Measurements from ENCODE around the gene WNT10A.

WNT10A gene

DNA sequence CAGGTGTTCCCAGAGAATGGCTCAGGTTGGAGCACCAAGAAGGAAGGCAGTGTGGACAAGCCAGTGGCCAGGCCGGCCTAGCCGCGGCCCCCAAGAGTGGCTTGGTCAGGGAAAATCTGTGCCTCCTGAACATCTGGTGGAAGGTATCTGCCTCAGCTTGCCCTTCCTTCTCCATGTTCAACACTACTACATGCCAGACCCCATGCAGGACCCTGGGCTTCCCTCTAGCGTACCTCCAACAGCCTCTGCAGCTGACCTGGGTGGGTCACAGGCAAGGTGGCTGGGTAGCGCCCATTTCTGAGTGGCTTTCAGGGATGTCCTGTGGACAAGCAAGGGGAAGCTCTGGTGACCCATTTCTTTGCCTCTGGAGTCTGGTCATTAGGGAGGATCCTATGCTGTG, 7.7 kb downstream of the WNT10A start:
- H3K4me3 ChIP-seq (ENCODE audit: low read depth, low read length), result no peak overlapping the region
- no peak for DNase-seq (ENCODE audit: low read depth)
- TF ChIP-seq CTCF (IDR thresholded peaks at IDR 0.05; ENCODE audit: insufficient read depth, low read depth, low read length, missing control alignments), result no peak

DNA sequence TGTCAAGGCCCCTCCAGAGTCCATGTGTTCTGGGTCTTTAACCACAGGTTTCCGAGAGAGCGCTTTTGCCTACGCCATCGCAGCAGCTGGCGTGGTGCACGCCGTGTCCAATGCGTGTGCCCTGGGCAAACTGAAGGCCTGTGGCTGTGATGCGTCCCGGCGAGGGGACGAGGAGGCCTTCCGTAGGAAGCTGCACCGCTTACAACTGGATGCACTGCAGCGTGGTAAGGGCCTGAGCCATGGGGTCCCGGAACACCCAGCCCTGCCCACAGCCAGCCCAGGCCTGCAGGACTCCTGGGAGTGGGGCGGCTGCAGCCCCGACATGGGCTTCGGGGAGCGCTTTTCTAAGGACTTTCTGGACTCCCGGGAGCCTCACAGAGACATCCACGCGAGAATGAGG, 9.3 kb downstream of the WNT10A start:
- no peak for DNase-seq (ENCODE audit: low read depth)
- H3K4me3 ChIP-seq (ENCODE audit: low read depth, low read length), result no peak overlapping the region
- no peak for TF ChIP-seq CTCF (IDR thresholded peaks at IDR 0.05; ENCODE audit: insufficient read depth, low read depth, low read length, missing control alignments)

- no peak for DNase-seq (ENCODE audit: low read depth)
- no peak for TF ChIP-seq CTCF (IDR thresholded peaks at IDR 0.05; ENCODE audit: insufficient read depth, low read depth, low read length, missing control alignments)
- H3K4me3 ChIP-seq (ENCODE audit: low read depth, low read length), result no peak overlapping the region
Measured at GRCh38 chr2:218890369-218890768, 9.7 kb downstream of the WNT10A start.

DNA sequence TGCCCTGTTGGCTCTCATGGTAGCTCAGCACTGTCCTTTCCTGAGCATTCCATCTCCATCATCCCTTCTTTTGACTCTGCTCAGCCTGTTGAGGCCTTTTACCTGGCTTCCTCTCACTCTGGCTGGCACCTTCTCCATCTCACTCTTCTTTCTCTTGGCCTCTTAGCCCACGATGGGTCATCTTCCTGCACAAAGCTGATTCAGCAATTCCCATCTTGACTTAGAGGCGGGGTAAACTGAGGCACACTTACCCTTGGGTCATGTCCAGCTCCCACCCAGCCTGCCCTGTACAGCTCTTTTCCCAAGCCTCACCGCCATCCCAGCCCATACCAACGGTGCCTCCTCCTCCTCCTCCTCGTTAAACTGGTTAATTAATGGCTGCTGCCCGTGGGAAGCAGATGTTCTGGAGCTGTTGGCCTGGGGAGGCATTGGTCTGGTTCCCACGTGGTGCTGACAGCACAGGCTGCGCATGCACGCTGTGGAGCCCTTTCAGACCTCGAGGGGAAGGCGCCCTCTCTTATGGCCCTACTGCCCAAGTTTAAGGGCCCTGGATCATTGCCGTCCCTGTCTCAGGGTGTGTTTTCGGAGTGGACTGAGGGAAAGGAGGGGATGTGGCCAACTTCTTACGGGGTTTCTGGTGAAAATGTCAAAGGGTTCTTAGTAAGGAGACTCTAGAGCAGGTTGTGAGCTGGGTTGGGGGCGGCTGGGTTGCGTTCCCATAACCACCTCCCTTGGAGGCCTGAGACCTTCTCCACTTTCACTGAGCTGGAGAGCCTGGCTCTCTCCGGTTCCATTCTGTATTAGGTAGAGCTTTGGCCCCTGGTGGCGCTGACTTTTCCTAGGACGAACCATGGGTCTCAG, 10.9 kb downstream of the WNT10A start:
- no peak for TF ChIP-seq CTCF (IDR thresholded peaks at IDR 0.05; ENCODE audit: insufficient read depth, low read depth, low read length, missing control alignments)
- DNase-seq (ENCODE audit: low read depth), result no peak
- no peak overlapping the region for H3K4me3 ChIP-seq (ENCODE audit: low read depth, low read length)

DNA sequence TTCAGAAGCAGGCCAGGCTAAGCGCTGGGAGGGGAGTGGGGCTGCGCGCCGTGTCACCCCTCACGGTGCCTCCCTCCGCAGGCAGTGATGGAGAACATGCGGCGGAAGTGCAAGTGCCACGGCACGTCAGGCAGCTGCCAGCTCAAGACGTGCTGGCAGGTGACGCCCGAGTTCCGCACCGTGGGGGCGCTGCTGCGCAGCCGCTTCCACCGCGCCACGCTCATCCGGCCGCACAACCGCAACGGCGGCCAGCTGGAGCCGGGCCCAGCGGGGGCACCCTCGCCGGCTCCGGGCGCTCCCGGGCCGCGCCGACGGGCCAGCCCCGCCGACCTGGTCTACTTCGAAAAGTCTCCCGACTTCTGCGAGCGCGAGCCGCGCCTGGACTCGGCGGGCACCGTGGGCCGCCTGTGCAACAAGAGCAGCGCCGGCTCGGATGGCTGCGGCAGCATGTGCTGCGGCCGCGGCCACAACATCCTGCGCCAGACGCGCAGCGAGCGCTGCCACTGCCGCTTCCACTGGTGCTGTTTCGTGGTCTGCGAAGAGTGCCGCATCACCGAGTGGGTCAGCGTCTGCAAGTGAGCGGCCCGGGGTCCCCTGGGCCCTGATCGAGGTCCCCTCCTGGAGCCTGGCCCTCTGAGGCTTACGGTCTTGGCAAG, 12.2 kb downstream of the WNT10A start:
- peak overlapping the region; percentile 90 for H3K4me3 ChIP-seq (ENCODE audit: low read depth, low read length)
- peak; percentile 54 for TF ChIP-seq CTCF (IDR thresholded peaks at IDR 0.05; ENCODE audit: insufficient read depth, low read depth, low read length, missing control alignments)
- DNase-seq (ENCODE audit: low read depth), result peak; percentile 94

GRCh38 chr2:218893349-218894150, 12.9 kb downstream of the WNT10A start:
- H3K4me3 ChIP-seq (ENCODE audit: low read depth, low read length), result peak overlapping the region; percentile 90
- TF ChIP-seq CTCF (IDR thresholded peaks at IDR 0.05; ENCODE audit: insufficient read depth, low read depth, low read length, missing control alignments), result no peak
- no peak for DNase-seq (ENCODE audit: low read depth)

Measured in GM12865 (cell line).